ENCODE data around the gene MAST4. TPM values are rescaled to one million over a fixed set of nuclear protein-coding genes. Genes with fewer than 3 reads are reported as not detected.

The MAST4 gene
- polyA plus RNA-seq, 1 donor (not counting 4 experiments of a cell fraction or from before 2014, with no cell fraction given), result 19.8 TPM

GRCh38 chr5:67020096-67020615 is 424.0 kb downstream of the MAST4 start:
- no peaks in the 10 kb centered on the region for H3K9me1 ChIP-seq (ENCODE audit: control insufficient read depth, extremely low read depth, insufficient read depth, low read length)
- peak overlapping the region; percentile 75 for H3K4me2 ChIP-seq (ENCODE audit: control insufficient read depth, extremely low read depth, insufficient read depth, low read depth, low read length)
- FAIRE-seq, result peak; percentile 57
- H3K9ac ChIP-seq (ENCODE audit: control insufficient read depth, extremely low read depth, insufficient read depth, low read length), result no peak overlapping the region
- dilution Hi-C loops (cut with MboI; ENCODE audit: extremely low pct_ligation_motif_present, low sequenced_read_pairs), result no loop called here
- no peak overlapping the region for H3K4me3 ChIP-seq (ENCODE audit: control insufficient read depth in 2 of 3, extremely low read depth in 1 of 3, insufficient read depth in 2 of 3, low read depth in 1 of 3, low read length in 3 of 3)
- H3K79me2 ChIP-seq (ENCODE audit: control insufficient read depth, insufficient read depth, low read length), result peaks cover 81% of the 10 kb centered on the region
- H3K36me3 ChIP-seq (ENCODE audit: control insufficient read depth in 2 of 2, extremely low read depth in 1 of 2, insufficient read depth in 2 of 2, low read length in 2 of 2), result peaks cover 0 to 7% of the 10 kb centered on the region in 2 experiments
- no peak for DNase-seq (ENCODE audit: low read depth, low spot score)
- no peak for TF ChIP-seq EZH2 (IDR thresholded peaks at IDR 0.05; ENCODE audit: low read length)
- no peak for TF ChIP-seq CTCF (optimal IDR thresholded peaks at IDR 0.05 in 1 of 3, IDR thresholded peaks at IDR 0.05 in 1 of 3, conservative IDR thresholded peaks at IDR 0.05 in 1 of 3; ENCODE audit: extremely low read depth in 1 of 3, insufficient read depth in 2 of 3, low read length in 3 of 3)
- no peak overlapping the region for H2AFZ ChIP-seq (ENCODE audit: control insufficient read depth, low read length)
- no peaks in the 10 kb centered on the region for H3K27me3 ChIP-seq (ENCODE audit: control insufficient read depth, extremely low read depth, insufficient read depth, low read length)
- no peaks in the 10 kb centered on the region for H3K9me3 ChIP-seq (ENCODE audit: control insufficient read depth, low read depth, low read length)
- H4K20me1 ChIP-seq (ENCODE audit: control insufficient read depth, extremely low read depth, insufficient read depth, low read length), result no peaks in the 10 kb centered on the region
- H3K4me1 ChIP-seq (ENCODE audit: control insufficient read depth, extremely low read depth, insufficient read depth, low read length), result peaks cover 52% of the 10 kb centered on the region
- H3K27ac ChIP-seq (ENCODE audit: control insufficient read depth, insufficient read depth, low read length), result peak overlapping the region; percentile 73

GRCh38 chr5:67021031-67021430 is 424.8 kb downstream of the MAST4 start:
- DNase-seq (ENCODE audit: low read depth, low spot score), result peak; percentile 96
- no peaks in the 10 kb centered on the region for H3K27me3 ChIP-seq (ENCODE audit: control insufficient read depth, extremely low read depth, insufficient read depth, low read length)
- dilution Hi-C loops (cut with MboI; ENCODE audit: extremely low pct_ligation_motif_present, low sequenced_read_pairs), result no loop called here
- H3K9me3 ChIP-seq (ENCODE audit: control insufficient read depth, low read depth, low read length), result no peaks in the 10 kb centered on the region
- peak overlapping the region; percentile 41 for H3K9ac ChIP-seq (ENCODE audit: control insufficient read depth, extremely low read depth, insufficient read depth, low read length)
- H3K4me1 ChIP-seq (ENCODE audit: control insufficient read depth, extremely low read depth, insufficient read depth, low read length), result peaks cover 51% of the 10 kb centered on the region
- H3K79me2 ChIP-seq (ENCODE audit: control insufficient read depth, insufficient read depth, low read length), result peaks cover 85% of the 10 kb centered on the region
- peak overlapping the region; percentile 75 for H3K4me2 ChIP-seq (ENCODE audit: control insufficient read depth, extremely low read depth, insufficient read depth, low read depth, low read length)
- H3K9me1 ChIP-seq (ENCODE audit: control insufficient read depth, extremely low read depth, insufficient read depth, low read length), result no peaks in the 10 kb centered on the region
- peak overlapping the region; percentile 73 for H3K27ac ChIP-seq (ENCODE audit: control insufficient read depth, insufficient read depth, low read length)
- H3K4me3 ChIP-seq (ENCODE audit: control insufficient read depth in 2 of 3, extremely low read depth in 1 of 3, insufficient read depth in 2 of 3, low read depth in 1 of 3, low read length in 3 of 3), result peak overlapping the region in 1 of 3 experiments; percentile 4
- TF ChIP-seq EZH2 (IDR thresholded peaks at IDR 0.05; ENCODE audit: low read length) (no peak), CTCF (optimal IDR thresholded peaks at IDR 0.05 in 1 of 3, IDR thresholded peaks at IDR 0.05 in 1 of 3, conservative IDR thresholded peaks at IDR 0.05 in 1 of 3; ENCODE audit: extremely low read depth in 1 of 3, insufficient read depth in 2 of 3, low read length in 3 of 3) (no peak)
- no peak overlapping the region for H2AFZ ChIP-seq (ENCODE audit: control insufficient read depth, low read length)
- H4K20me1 ChIP-seq (ENCODE audit: control insufficient read depth, extremely low read depth, insufficient read depth, low read length), result no peaks in the 10 kb centered on the region
- peak; percentile 94 for FAIRE-seq
- peaks cover 0 to 7% of the 10 kb centered on the region in 2 experiments for H3K36me3 ChIP-seq (ENCODE audit: control insufficient read depth in 2 of 2, extremely low read depth in 1 of 2, insufficient read depth in 2 of 2, low read length in 2 of 2)

All from keratinocyte (primary cell).